Measurements from ENCODE around the gene ANKEF1.

Gene ANKEF1

GRCh38 chr20:10105046-10105445, 70.3 kb downstream of the ANKEF1 start:
- Histone ChIP-seq H3K9me3 (ENCODE audit: control insufficient read depth, insufficient read depth, low read length) (no peaks in the 10 kb centered on the region), H3K36me3 (ENCODE audit: control insufficient read depth, low read length) (no peaks in the 10 kb centered on the region), H3K4me2 (ENCODE audit: low read length) (no peak overlapping the region), H3K27ac (ENCODE audit: low read depth, low read length) (no peak overlapping the region), H3K4me1 (ENCODE audit: control insufficient read depth, low read length) (no peaks in the 10 kb centered on the region), H3K79me2 (ENCODE audit: control insufficient read depth, low read length) (no peaks in the 10 kb centered on the region), H3K4me3 (ENCODE audit: low read length) (no peak overlapping the region), H3F3A (ENCODE audit: control insufficient read depth, insufficient read depth) (no peaks in the 10 kb centered on the region), H3K27me3 (ENCODE audit: control insufficient read depth, low read length) (no peaks in the 10 kb centered on the region), H4K20me1 (ENCODE audit: control insufficient read depth, insufficient read depth, low read depth, low read length) (no peaks in the 10 kb centered on the region), H3K9me2 (replicated peaks; ENCODE audit: control insufficient read depth, low read length) (no peaks in the 10 kb centered on the region)
- TF ChIP-seq EZH2phosphoT487 (IDR thresholded peaks at IDR 0.05; ENCODE audit: borderline replicate concordance, low read length), result no peak
- TF ChIP-seq, protein P1, sequence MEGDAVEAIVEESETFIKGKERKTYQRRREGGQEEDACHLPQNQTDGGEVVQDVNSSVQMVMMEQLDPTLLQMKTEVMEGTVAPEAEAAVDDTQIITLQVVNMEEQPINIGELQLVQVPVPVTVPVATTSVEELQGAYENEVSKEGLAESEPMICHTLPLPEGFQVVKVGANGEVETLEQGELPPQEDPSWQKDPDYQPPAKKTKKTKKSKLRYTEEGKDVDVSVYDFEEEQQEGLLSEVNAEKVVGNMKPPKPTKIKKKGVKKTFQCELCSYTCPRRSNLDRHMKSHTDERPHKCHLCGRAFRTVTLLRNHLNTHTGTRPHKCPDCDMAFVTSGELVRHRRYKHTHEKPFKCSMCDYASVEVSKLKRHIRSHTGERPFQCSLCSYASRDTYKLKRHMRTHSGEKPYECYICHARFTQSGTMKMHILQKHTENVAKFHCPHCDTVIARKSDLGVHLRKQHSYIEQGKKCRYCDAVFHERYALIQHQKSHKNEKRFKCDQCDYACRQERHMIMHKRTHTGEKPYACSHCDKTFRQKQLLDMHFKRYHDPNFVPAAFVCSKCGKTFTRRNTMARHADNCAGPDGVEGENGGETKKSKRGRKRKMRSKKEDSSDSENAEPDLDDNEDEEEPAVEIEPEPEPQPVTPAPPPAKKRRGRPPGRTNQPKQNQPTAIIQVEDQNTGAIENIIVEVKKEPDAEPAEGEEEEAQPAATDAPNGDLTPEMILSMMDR (IDR thresholded peaks at IDR 0.05; ENCODE audit: low read depth, low read length, poor library complexity, severe bottlenecking), result no peak
